Measurements from ENCODE around the gene CWC27. TPM values are rescaled to one million over a fixed set of nuclear protein-coding genes. Genes with fewer than 3 reads are reported as not detected.

The CWC27 gene
- total and polyA plus RNA-seq, 2 of the 13 experiments (the other 11 are each of a cell fraction or from before 2014, with no cell fraction given): 21.1 to 25.7 TPM

- H3K4me1 ChIP-seq (ENCODE audit: insufficient read depth, low read length): peaks cover 12% of the 10 kb centered on the region
- no peak overlapping the region for H3K9ac ChIP-seq (ENCODE audit: insufficient read depth, low read depth, low read length)
- 0% methylated on average over 2 of the region's 2 CpGs for WGBS (ENCODE audit: low lambda C conversion rate)
- H3K9me3 ChIP-seq (ENCODE audit: low read length): no peaks in the 10 kb centered on the region
- H3K27ac ChIP-seq (ENCODE audit: extremely low read length, insufficient read depth, low read length): no peak overlapping the region
- H3K4me3 ChIP-seq (replicated peaks in 1 of 3; ENCODE audit: insufficient read depth in 1 of 3, low read depth in 2 of 3, low read length in 3 of 3): no peak overlapping the region
- H2AFZ ChIP-seq (ENCODE audit: low read length): no peak overlapping the region
- DNase-seq (ENCODE audit: low spot score): no peak
- no peaks in the 10 kb centered on the region for H3K36me3 ChIP-seq (replicated peaks in 1 of 2; ENCODE audit: control insufficient read depth in 1 of 2, insufficient read depth in 2 of 2, low read length in 2 of 2)
- intact Hi-C loops (cut with micrococcal nuclease; ENCODE audit: unreplicated experiment): no loop called here
- FAIRE-seq: no peak
- no peak overlapping the region for H3K4me2 ChIP-seq (ENCODE audit: low read depth, low read length)
- TF ChIP-seq HDAC2 (CRISPR knock-in tag; IDR thresholded peaks at IDR 0.05): no peak
- TF ChIP-seq ISX (CRISPR knock-in tag; conservative IDR thresholded peaks at IDR 0.05): no peak
- no peak for TF ChIP-seq BRF2 (CRISPR knock-in tag; IDR thresholded peaks at IDR 0.05)
- TF ChIP-seq SYNCRIP (IDR thresholded peaks at IDR 0.05; ENCODE audit: insufficient read depth, low read depth, low read length): no peak
- TF ChIP-seq ZFAT (CRISPR knock-in tag; conservative IDR thresholded peaks at IDR 0.05): no peak
- no peak for TF ChIP-seq PHF20 (CRISPR knock-in tag; IDR thresholded peaks at IDR 0.05)
- TF ChIP-seq ZNF790 (CRISPR knock-in tag; IDR thresholded peaks at IDR 0.05; ENCODE audit: borderline replicate concordance): no peak
- no peak for TF ChIP-seq POLR2A (IDR thresholded peaks at IDR 0.05; ENCODE audit: insufficient read depth in 1 of 2, low read depth in 2 of 2, low read length in 2 of 2)
- POLR2A ChIA-PET: no interaction called here
- CTCF ChIA-PET (ENCODE audit: low intra/inter-chr PET ratio, low total read pairs): no interaction called here
- H3K79me2 ChIP-seq (ENCODE audit: insufficient read depth, low read length): no peaks in the 10 kb centered on the region
- in situ Hi-C loops (cut with HindIII; ENCODE audit: extremely low pct_ligation_motif_present, low pct_unique_long_range_greater_than_20kb): no loop called here
- no peaks in the 10 kb centered on the region; a peak in 2 of 5 replicates for H3K27me3 ChIP-seq (ENCODE audit: control insufficient read depth in 1 of 2, insufficient read depth in 2 of 2, low read length in 2 of 2)
- no peak for ATAC-seq
- no TSS peak for BruUV-seq (replicated peaks)
- no peaks in the 10 kb centered on the region for H4K20me1 ChIP-seq (ENCODE audit: insufficient read depth, low read length)
Measured at GRCh38 chr5:65041296-65042158, 272.8 kb downstream of the CWC27 start.
